ENCODE measurements around the gene SORL1. TPM values are rescaled to one million over a fixed set of nuclear protein-coding genes. Genes with fewer than 3 reads are reported as not detected.

The SORL1 gene
- total RNA-seq, 1 experiment from 2014 or later, result 68.3 TPM

DNA sequence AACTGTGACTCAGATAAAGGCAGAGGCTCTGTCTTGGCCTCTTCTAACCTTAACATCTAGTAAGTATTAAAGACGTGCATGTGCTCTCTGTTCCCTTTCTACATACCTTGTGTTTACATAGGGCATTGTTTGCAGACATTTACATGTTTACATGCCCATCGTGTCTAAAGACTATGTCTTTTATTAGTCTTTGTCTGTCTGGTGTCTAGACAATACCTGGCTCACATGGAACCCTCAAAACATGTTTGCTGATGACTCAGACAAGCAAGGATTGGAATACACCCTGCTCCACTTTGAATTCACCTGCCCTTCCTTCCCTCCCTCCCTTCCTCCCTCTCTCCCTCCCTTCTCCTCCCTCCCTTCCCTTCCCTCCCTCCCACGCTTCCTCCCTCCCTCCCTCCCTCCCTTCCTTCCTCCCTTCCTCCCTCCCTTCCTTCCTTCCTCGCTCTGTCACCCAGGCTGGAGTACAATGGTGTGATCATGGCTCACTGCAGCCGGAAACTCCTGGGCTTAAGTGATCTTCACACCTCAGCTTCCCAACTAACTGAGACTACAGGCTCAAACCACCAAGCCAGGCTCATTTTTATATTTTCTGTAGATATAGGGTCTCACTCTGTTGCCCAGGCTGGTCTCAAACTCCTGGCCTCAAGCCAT is 24.4 kb downstream of the SORL1 start:
- peaks cover 7 to 39% (median 23%) of the 10 kb centered on the region in 3 experiments for H3K36me3 Mint-ChIP-seq (ENCODE audit: insufficient read depth in 1 of 3, low read depth in 3 of 3)
- DNase-seq, result no peak
- Histone ChIP-seq H3K56ac (ENCODE audit: insufficient read length, low read depth, low read length) (no peak overlapping the region), H3K27me3 (ENCODE audit: insufficient read depth, low read length) (no peaks in the 10 kb centered on the region), H2BK20ac (ENCODE audit: low read depth, low read length, poor library complexity, severe bottlenecking) (no peak overlapping the region), H2AFZ (ENCODE audit: low read length) (no peak overlapping the region), H2BK5ac (ENCODE audit: insufficient read length, low read length) (no peak overlapping the region), H3K18ac (ENCODE audit: insufficient read length, low read depth, low read length) (no peak overlapping the region), H3K27ac (ENCODE audit: insufficient read length, low read depth, low read length) (no peak overlapping the region), H4K8ac (replicated peaks; ENCODE audit: insufficient read length, low read depth, low read length) (no peak overlapping the region), H3K4ac (ENCODE audit: low read depth, low read length) (no peak overlapping the region), H2BK12ac (ENCODE audit: insufficient read length, low read depth, low read length) (no peak overlapping the region), H4K5ac (ENCODE audit: insufficient read length, low read depth, low read length) (no peak overlapping the region), H4K20me1 (ENCODE audit: control insufficient read depth, insufficient read depth, insufficient read length) (no peaks in the 10 kb centered on the region), H3K9me3 (ENCODE audit: control insufficient read depth, low read depth, low read length) (no peaks in the 10 kb centered on the region), H3K14ac (ENCODE audit: insufficient read depth, low read length) (no peak overlapping the region), H3K4me1 (ENCODE audit: insufficient read depth, low read length) (peaks cover 24% of the 10 kb centered on the region), H3K79me2 (ENCODE audit: insufficient read depth, low read length) (no peaks in the 10 kb centered on the region), H3K9ac (ENCODE audit: extremely low read depth, insufficient read length, low read length) (no peak overlapping the region), H2BK15ac (ENCODE audit: low read depth, low read length) (no peak overlapping the region), H4K91ac (ENCODE audit: insufficient read length, low read depth, low read length) (no peak overlapping the region), H3K23me2 (ENCODE audit: insufficient read length, low read depth, low read length, poor library complexity, severe bottlenecking) (no peaks in the 10 kb centered on the region), H2AK5ac (ENCODE audit: insufficient read length, low read length) (no peak overlapping the region), H3K4me2 (ENCODE audit: insufficient read depth, insufficient read length, low read length) (no peak overlapping the region), H3T11ph (ENCODE audit: low read length) (no peak overlapping the region), H3K23ac (ENCODE audit: insufficient read length, low read depth, low read length) (no peak overlapping the region), H3K79me1 (ENCODE audit: insufficient read depth, low read depth, low read length, poor library complexity, severe bottlenecking) (no peaks in the 10 kb centered on the region), H2BK120ac (ENCODE audit: low read depth, low read length, poor library complexity, severe bottlenecking) (no peak overlapping the region)
- H3K27me3 Mint-ChIP-seq (ENCODE audit: low read depth), result no peaks in the 10 kb centered on the region
- no peak overlapping the region; a peak in 1 of 5 replicates for H3K4me3 Mint-ChIP-seq
- peaks cover 56 to 63% of the 10 kb centered on the region in 2 experiments for H3K4me1 Mint-ChIP-seq
- TF ChIP-seq, protein P1, sequence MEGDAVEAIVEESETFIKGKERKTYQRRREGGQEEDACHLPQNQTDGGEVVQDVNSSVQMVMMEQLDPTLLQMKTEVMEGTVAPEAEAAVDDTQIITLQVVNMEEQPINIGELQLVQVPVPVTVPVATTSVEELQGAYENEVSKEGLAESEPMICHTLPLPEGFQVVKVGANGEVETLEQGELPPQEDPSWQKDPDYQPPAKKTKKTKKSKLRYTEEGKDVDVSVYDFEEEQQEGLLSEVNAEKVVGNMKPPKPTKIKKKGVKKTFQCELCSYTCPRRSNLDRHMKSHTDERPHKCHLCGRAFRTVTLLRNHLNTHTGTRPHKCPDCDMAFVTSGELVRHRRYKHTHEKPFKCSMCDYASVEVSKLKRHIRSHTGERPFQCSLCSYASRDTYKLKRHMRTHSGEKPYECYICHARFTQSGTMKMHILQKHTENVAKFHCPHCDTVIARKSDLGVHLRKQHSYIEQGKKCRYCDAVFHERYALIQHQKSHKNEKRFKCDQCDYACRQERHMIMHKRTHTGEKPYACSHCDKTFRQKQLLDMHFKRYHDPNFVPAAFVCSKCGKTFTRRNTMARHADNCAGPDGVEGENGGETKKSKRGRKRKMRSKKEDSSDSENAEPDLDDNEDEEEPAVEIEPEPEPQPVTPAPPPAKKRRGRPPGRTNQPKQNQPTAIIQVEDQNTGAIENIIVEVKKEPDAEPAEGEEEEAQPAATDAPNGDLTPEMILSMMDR (conservative IDR thresholded peaks at IDR 0.05), result no peak
- no CpG with 5 or more reads among the region's 5 CpGs for WGBS (ENCODE audit: extremely low coverage, insufficient read length, low lambda C conversion rate)
- no peaks in the 10 kb centered on the region for H3K9me3 Mint-ChIP-seq
- H3K27ac Mint-ChIP-seq, result peak overlapping the region in 1 of 3 experiments; percentile 69; a peak in 3 of 7 replicates

Data from H9 (cell line).